Activated T-cell treated with anti-CD3 and anti-CD28 coated beads for 1 hour (primary cell): ENCODE measurements around the gene NLRP6.
"Not testable (repeated sequence)": the region's sequence is repeated elsewhere in the genome, so short reads cannot be mapped to it uniquely, and the experiment has no call there.

Experiments used
- DNase-seq: peaks from one replicate; pipeline ENCODE4 v3.0.0-alpha.2; 2020; ENCODE audit warnings: low read depth

Gene NLRP6

DNA sequence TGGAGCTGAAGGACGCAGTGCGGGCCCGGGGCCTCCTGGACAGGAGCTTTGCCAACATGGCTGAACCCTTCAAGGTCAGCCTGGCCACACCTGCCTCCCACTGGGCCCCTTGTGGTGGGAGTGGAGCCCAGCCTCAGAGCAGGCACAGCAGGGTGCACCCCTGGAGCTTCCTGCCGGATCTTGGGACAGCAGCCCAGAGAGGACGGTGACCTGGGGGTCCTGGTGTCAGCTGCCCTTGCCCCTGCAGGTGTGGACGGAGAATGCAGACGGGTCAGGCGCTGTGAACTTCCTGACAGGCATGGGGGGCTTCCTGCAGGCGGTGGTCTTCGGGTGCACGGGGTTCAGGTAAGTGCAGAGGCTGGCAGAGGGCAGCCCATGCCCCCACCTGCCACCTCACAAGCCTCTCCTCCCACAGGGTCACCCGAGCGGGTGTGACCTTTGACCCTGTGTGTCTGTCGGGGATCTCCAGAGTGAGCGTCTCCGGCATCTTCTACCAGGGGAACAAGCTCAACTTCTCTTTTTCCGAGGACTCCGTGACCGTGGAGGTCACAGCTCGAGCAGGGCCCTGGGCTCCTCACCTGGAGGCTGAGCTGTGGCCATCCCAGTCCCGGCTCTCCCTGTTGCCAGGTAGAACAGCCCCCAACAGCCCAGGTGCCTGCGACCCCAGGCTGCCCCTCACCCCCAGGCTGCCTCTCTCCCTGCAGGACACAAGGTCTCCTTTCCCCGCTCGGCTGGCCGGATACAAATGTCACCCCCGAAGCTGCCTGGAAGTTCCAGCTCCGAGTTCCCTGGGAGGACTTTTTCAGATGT is 15.8 kb downstream of the NLRP6 start:
- DNase-seq, result no peak

DNA sequence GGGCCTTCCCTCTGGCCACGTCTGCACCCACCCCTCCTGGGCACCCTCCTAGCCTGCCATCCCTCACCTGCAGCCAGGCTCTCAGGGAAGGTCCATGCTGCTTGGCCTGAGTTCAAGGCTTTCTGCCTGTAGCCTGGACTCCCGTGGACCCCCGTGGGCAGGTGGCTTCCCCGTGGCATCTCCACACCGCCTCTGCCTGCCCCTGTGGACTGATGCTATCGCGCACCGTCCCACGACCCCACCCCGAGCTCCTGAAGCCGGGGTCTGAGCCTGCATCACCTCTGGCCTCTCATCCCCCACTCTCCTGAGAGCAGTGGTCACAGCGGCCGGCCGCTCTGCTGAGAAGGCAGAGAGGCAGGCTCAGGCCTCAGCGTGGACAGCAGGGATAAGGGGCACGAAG is 16.6 kb downstream of the NLRP6 start:
- DNase-seq, result no peak

DNA sequence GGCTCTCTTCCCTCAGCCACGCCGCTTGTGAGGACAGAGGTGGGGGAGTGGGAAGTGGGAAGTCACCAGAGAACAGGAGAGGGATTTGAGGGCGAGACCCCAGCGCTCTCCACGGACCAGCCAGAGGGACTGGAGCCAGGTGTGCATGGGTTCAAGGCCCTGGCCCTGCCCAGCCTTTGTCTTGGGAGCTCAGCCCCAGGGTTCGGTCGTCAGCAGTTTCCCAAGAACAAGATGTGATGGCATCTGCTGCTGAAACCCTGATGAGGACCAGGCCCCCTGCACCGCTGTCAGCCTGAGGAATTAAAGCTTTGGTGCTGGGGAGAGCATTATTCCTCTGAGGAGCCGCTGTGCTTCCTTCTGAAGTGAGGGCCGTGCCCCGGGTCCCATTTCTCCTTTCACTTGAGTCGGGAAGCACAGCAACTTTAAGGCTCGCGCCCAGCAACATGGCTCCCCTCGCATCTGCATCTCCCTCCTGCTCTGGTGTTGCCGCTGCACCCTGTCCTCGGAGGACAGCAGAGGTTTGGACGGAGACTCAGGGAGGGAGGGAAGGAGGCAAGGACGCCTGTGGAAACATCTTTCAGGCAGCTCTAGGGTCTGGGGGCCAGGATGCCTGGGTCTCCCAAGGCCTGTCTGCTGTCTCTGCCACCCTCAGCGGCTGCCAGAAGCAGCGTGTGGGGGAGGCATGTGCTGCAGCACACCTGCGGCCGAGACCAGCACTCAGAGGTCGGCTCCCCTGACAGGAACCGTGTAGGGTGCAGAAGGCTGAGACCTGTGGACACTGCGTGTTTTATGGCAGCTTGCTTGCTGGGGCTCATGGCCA is 17.4 kb downstream of the NLRP6 start:
- DNase-seq, result no peak

DNA sequence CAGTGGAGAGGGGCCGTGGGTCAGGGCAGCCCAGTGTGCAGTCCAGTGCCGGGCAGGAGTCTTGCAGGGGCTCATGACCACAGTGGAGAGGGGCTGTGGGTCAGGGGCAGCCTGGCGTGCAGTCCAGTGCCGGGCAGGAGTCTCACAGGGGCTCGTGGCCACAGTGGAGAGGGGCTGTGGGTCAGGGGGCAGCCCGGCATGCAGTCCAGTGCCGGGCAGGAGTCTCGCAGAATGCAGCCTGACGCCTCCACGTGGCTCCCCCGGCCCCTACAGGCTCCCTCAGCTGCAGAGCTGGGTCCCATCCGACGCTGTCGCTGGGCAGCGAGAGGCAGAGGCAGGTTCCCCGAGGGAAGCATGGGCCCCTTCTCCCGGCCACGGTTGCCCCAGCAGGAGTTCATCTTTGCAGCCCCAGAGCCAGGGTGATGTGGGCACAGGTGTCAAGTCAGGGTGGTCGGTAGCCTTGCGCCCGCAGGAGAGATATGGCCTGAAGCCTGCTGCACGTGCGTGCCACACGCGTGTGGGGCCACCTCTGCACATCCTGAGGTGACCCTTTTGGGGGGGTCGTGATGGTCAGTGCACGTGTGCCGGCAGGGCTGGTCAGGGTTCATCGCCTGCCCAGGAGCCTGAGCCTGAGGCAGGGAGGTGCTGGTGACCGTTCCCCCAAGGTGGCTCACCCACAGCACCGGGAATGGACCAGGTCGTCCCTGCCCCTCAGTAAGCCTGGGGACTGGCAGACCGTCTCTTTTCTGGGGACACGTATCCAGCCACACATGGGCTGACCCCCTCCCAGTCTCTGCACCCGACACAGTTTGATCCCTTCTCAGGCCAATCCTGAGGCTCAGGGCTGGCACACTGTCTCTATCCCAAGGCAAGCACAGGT is 18.2 kb downstream of the NLRP6 start:
- no peak for DNase-seq

DNA sequence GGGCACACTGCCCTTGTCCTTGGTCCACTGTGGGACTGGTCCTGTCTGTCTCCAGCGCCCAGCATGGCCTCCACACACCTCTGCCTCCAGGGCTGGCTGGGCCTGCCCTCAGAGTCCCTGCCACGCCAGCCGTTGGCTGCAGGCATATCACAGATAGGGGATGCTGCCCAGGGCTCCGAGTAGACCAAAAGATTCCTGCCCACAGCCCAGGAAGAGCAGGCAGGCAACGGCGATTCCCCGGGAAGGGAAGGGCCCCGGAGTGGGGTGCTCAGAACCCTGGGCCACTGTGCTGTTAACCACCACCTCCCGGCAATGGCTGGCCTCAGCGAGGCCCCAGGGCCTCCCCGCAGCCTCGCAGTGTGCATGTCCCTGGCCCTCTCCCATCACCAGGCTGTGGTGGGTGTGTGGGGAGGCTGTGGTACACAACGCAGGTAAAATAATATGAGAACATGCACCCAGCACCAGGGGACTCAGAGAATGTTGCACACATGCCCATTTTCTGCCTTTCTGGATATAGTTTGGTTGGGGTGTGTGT is 18.9 kb downstream of the NLRP6 start:
- no peak for DNase-seq

DNA sequence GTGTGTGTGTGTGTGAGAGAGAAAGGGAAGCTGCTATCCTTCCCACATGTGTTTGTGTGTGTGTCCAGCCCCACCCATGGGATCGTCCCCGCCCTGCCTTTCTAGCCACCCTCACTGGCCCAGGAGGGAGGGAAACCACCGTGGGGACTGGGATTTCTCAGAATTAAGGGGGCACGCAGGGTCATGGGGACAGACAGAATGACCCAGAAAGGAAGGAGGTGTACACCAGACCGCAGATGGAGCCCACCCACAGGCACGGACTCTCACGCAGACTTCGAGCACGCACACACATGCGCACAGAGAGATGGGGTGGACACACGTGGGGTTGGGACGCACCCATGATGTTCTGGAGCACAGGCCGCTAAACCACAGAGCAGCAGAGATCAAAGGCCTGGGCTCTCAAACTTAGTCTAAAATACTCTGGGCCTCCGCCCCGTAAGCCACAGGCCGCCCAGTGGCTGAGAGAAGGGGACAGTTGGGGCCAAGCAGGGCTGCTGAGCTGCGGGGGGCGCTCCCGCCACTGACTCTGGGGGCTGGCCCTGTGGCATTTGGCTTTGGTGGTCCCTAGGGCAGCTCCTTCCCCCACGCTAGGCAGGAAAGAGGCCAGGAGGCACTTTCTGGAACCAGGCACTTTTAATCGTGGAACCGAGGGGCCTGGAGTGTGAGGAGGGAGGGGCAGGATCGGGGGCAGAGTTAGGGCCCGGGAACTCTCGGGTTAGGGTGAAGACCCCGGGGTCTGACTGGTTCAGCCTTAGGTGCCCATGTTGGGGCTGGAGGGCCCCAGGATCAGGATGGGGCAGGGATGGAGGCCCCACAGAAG is 19.6 kb downstream of the NLRP6 start:
- DNase-seq, result peak; percentile 43

DNA sequence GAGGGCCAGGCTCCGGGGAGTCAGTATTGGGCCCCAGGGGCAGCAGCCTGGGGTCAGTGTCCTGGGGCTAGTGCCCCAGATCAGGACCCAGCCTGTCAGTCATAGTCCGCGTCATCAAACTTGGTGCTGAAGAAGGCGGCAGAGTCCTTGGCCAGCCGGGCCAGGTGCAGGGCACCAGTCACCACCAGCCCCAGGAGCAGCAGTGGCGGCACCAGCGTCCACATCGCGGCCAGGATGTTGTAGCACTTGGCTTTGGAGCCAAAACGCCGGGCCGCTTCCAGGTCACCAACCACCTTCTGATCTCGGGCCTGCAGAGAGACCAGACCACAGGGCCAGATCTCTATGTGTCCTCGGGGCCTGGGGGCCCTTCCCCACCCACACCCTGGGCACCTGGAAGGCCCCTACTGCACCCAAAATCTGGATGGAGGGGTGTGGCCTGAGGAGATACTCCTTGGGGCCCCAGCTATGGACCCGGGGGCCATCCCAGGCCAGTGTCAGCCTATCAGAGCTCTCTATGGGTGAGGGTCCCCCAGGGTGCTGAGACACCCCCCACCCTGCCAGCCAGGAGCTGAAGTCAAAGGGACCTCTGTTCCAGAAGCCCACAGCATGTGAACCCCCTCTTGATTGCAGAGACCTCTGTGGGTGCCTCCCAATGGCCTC is 20.3 kb downstream of the NLRP6 start:
- no peak for DNase-seq

DNA sequence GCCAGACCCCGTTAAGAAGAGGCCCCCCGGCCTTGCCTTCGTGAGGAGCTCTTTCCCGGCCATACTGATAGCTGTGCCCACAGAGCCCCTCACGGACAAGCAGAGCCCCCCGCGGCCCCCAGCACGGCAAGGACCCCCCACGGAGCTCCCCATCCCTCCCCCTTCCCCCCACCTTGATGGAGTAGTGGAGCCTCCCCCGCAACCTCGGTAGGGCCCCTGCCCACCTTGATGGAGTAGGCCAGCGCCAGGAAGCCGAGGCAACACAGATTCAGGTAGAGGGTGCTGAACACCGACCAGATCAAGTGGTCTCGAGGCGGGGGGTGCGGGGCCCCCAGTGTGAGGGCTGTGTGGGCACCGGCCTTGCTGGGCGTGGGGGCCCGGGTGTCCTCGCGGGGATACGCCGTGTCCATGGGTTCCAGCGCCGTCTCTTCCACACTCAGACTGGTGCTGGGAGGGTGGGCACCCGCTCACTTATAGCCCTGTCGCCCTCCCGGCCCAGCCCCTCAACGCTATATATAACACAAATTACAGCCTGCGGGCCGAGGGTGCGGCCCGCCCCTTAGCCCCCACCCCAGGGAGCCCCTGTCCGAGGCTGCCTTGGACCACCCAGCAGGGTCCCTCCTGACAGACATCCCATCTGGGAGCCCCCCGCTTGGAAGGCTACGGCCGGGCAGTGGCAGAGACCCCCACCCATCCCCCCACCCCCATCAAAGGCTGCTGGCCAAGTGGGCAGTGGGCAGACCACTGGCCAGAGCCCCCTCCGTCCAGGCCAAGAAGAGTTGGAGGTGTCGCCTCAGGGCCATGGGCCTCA is 21.1 kb downstream of the NLRP6 start, which contains the start of gene IFITM5:
IFITM5 (minus strand) TSS at position 446 of the 811 bp plus-strand sequence; CDS start at position 410, 36 bp downstream.
- peak; percentile 61 for DNase-seq

DNA sequence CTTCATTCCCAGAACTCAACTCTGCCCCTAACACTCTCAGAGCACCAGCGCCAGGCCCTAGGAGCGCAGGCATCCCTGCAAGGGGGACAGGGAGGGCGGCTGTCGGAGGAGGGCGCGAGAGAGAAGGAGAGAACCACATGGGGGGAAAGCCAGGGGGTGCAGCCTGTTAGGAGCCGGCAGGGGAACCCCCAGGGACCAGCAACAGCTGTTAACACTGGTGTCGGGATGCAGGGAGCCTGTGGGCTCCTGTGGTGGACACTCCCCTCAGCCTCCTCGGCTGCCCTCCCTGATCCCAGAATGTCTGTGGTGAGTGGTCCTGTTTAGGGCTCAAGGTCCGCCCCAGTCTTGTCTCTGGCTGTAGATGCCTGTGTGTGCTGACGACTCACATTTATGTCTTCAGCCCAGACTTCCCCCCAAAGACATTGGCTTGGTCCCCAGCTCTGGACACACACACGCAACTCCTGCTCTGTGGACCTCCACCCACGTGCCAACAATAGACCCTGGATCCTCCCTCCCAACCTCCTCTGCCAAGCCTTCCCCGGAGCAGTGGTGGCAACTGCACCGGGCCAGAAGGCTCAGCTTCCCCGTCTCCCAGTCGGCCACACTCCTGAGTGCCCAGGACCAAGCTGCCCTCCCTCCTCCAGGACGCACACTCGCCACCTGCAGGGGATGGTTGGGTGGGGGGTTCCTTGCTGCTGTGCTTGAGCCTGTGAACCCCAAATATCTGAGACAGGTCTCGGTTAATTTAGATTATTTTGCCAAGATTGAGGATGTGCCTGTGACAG is 21.9 kb downstream of the NLRP6 start:
- DNase-seq, result peak; percentile 56

DNA sequence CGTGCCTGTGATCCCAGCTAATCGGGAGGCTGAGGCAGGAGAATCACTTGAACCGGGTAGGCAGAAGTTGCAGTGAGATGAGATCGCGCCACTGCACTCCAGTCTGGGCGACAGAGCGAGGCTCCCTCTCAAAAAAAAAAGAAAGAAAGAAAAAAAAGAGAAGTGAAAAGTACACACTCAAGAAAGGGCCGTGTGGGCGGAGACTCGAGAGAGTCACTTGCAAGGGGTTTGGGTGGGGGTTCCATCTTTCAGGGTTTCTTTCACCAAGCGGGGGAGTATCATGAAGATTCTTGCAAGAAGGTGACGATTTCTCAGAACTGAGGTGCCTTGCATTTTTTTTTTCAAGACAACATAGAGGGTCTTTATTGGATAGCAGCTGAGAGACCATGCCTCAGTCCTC is 25.2 kb downstream of the NLRP6 start:
- DNase-seq, result no peak

DNA sequence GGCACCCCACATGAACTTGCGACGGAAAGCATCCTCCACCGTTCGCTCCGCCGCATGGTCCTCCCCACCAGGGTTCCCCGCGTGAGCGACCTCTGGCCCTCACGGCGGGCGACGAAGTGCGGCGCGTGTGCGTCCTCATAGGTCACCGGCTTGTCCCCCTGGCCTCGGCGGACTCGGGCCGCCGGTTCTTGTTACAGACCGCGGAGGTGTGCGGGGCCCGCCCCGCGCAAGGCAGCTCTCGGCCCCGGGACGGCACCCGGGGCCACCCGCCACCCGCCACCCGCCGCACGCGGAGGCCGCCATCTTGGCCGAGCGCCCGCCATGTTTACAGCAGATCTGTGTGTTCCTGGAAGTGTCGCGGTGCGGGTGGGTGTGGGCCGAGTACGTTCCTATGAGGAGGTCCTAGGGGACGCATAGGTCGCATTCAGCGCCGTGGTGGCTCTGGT is 25.9 kb downstream of the NLRP6 start:
- DNase-seq, result no peak

DNA sequence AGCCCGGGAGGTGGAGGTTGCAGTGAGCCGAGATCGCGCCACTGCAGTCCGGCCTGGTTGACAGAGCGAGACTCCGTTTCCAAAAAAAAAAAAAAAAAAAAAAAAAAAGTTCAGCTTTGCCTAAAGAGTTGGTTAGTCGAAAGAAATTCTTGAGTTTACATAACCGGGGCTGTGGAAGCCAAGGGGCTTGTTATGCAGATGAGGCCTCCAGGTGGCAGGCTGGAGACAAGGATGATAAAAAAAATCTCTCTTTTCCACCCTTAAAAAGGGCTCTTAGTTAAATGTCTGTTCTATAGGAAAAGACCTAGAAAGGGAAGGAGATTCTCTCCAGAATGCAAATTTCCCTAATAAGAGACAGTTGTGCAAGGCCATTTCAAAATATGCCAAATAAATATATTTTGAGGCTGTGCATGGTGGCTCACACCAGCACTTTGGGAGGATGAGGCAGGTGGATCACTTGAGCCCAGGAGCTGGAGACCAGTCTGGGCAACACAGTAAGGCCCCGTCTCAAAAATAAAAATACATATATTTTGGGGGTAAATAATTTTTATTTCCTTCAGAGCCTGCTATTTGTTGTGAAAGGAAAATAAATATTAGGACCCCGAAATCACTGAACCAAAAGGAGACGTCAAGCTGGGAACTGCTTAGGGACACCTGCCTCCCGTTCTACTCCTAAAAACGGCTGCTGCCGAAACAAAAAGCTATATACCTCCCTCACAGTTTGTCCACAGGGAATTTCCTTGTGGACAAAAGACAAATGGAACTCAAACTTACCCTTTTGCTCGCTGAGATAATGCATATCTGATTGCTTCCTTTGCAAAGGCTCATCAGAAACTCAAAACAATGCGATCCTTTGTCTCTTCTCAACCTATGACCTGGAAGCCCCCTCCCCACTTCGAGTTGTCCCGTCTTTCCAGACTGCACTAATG is 27.0 kb downstream of the NLRP6 start:
- no peak for DNase-seq

DNA sequence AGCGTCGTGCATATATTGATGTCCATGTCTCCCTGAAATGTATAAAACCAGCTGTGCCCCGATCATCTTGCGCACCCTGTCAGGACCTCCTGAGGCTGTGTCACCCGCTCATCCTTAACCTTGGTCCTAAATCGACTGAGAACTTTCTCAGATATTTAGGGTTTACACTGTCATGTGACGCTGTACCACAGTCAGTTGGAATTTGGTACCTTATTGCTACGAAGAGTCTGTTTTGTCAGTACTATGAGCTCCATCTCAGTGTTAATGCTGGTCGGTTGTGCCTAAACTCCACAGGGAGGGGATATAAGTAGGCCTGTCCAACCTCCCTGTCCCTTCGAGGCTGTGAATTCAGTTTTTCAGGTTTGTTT is 27.6 kb downstream of the NLRP6 start:
- no peak for DNase-seq

DNA sequence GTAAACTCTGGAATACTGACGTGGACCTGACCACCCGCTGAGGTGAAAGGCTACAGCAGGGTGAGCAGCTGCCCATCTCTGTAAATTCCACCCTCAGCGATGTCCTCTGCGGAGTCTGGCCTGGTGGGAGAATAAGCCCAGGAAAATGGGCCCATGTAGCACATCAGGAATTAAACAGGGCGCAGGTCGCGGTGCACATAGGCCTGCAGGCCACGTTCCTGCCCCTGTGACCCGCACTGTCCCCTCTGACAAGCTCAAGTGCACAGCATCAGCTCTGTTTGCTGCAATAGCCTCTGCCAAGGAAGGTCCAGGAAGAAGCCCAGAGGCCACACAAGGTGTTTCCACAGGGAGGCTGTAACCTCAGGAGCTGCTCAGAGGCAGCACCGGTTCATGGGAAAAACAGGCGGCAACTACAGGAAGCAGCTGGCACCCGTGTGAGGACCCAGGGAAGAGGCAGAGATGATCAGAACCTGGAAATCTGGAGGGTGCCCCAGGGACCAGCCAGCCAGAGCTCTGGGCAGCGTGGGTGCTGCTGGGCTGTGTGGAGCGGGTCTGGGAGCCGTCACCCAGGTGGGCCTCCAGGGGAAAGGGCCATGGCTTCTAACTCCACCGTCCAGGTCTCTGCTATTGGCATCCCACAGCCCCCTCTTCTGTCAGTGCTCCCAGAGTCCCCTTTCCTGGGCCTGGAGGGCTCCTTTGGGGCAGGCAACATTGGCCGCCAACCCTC is 28.6 kb downstream of the NLRP6 start:
- no peak for DNase-seq

DNA sequence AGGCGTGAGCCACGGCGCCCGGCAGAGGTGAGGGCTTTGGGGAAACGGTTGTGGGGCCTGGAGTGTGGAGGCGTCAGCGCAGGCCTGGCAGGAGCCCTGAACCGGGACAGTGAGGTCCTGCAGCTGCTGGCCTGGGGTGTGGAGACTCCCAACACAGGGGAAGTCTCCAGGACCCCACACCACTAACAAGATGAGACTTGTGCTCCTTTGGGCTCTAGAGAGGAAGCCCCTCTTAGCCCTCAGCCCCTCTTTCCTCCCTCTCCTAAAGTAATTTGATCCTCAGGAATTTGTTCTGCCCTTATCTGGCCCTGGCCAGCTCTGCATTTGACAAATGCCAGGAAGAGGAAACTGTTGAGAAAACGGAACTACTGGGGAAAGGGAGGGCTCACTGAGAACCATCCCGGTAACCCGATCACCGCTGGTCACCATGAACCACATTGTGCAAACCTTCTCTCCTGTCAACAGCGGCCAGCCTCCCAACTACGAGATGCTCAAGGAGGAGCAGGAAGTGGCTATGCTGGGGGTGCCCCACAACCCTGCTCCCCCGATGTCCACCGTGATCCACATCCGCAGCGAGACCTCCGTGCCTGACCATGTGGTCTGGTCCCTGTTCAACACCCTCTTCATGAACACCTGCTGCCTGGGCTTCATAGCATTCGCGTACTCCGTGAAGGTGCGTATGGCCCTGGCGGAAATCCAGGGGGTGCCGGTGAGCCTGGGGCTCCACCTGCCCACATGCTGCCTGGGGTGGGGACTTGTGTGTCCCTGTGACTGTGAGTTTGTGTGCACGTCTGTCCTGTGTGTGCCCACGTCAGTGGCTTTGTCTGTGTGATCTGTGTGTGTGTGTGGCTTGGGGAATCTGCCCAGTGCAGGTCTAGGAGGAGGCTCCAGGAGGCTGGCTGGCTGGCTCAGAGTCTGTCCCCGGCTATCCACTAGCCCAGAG is 29.8 kb downstream of the NLRP6 start, which contains the start of gene IFITM2:
IFITM2 (plus strand) TSS at position 51 of the 943 bp plus-strand sequence; CDS start at position 428, 377 bp downstream.
- not testable (repeated sequence) for DNase-seq
